Stimulated activated CD4-positive, alpha-beta T cell treated with anti-CD3 and anti-CD28 coated beads, Interleukin-1b, Interleukin-23, amount 100 ng/mL, for 1 hour (primary cell): ENCODE results near the gene MAG.

Experiments used
- DNase-seq, 2 donors: peaks; one replicate each; pipeline ENCODE4 v3.0.0-alpha.2; 2020; ENCODE audit warnings: low read depth in 2 of 2

MAG gene

GRCh38 chr19:35299523-35300338 lies 7.8 kb downstream of the MAG start:
- DNase-seq, result no peak

- DNase-seq, result no peak
Observed at GRCh38 chr19:35300339-35300649, 8.3 kb downstream of the MAG start.

- no peak for DNase-seq
Observed at GRCh38 chr19:35301961-35302360, 10.0 kb downstream of the MAG start.

GRCh38 chr19:35302446-35302845 lies 10.5 kb downstream of the MAG start:
- DNase-seq, result no peak

GRCh38 chr19:35303357-35303915 lies 11.5 kb downstream of the MAG start:
- no peak for DNase-seq

- no peak for DNase-seq
Observed at GRCh38 chr19:35304036-35304435, 12.1 kb downstream of the MAG start.

GRCh38 chr19:35305181-35305580 lies 13.2 kb downstream of the MAG start:
- no peak for DNase-seq

- DNase-seq, result no peak
Observed at GRCh38 chr19:35306473-35307246, 14.7 kb downstream of the MAG start.

- DNase-seq, result no peak
Observed at GRCh38 chr19:35307931-35308330, 16.0 kb downstream of the MAG start.

- DNase-seq, result no peak
Observed at GRCh38 chr19:35308910-35309309, 16.9 kb downstream of the MAG start.

GRCh38 chr19:35309481-35310279 lies 17.7 kb downstream of the MAG start:
- no peak for DNase-seq

GRCh38 chr19:35310331-35310730 lies 18.4 kb downstream of the MAG start:
- DNase-seq, result no peak

GRCh38 chr19:35310811-35311465 lies 19.0 kb downstream of the MAG start:
- DNase-seq, result no peak

GRCh38 chr19:35311901-35312665 lies 20.1 kb downstream of the MAG start:
- no peak for DNase-seq

GRCh38 chr19:35313587-35313986 lies 21.6 kb downstream of the MAG start:
- no peak for DNase-seq

GRCh38 chr19:35314031-35314430 lies 22.1 kb downstream of the MAG start:
- no peak for DNase-seq

- DNase-seq, result no peak
Observed at GRCh38 chr19:35314858-35315470, 23.0 kb downstream of the MAG start.

GRCh38 chr19:35315883-35316282 lies 23.9 kb downstream of the MAG start:
- DNase-seq, result no peak

- DNase-seq, result no peak
Observed at GRCh38 chr19:35316560-35316959, 24.6 kb downstream of the MAG start.

- no peak for DNase-seq
Observed at GRCh38 chr19:35317464-35318043, 25.6 kb downstream of the MAG start.
